OCI-LY1 (cell line): ENCODE results near the gene EML1.

ENCODE experiments used
- H2AFZ ChIP-seq: fragments of 200-600 bp; sonication (generic), shearing (Covaris generic); 2 replicates; pipeline ENCODE4 v1.6.0; 2014; ENCODE audit warnings: antibody characterized with exemption, mild to moderate bottlenecking, low read length
- H3F3A ChIP-seq: fragments of 200-600 bp; sonication (generic), shearing (Covaris generic); 2 replicates; pipeline ENCODE4 v1.6.0; 2014; ENCODE audit warnings: mild to moderate bottlenecking, antibody characterized with exemption, low read length, moderate library complexity; ENCODE audit not compliant: insufficient read depth
- H3K27ac ChIP-seq: fragments of 200-600 bp; sonication (generic); 2 replicates; pipeline ENCODE4 v1.5.1; 2014; ENCODE audit warnings: low read length, mixed run types, mild to moderate bottlenecking, low read depth; ENCODE audit not compliant: poor library complexity, severe bottlenecking
- H3K27me3 ChIP-seq: fragments of 200-600 bp; sonication (generic); 2 replicates; pipeline ENCODE4 v1.6.0; 2014; ENCODE audit warnings: antibody characterized with exemption, mild to moderate bottlenecking, low read length, moderate library complexity; ENCODE audit not compliant: insufficient read depth
- H3K36me3 ChIP-seq: fragments of 200-600 bp; sonication (generic); 2 replicates; pipeline ENCODE4 v1.6.1; 2014; ENCODE audit warnings: mild to moderate bottlenecking, antibody characterized with exemption, low read length, moderate library complexity, mixed read lengths; ENCODE audit not compliant: insufficient read depth
- H3K4me1 ChIP-seq: fragments of 200-600 bp; sonication (generic); 2 replicates; pipeline ENCODE4 v1.5.1; 2014; ENCODE audit warnings: mild to moderate bottlenecking, low read length, moderate library complexity; ENCODE audit not compliant: insufficient read depth, severe bottlenecking
- H3K4me2 ChIP-seq: fragments of 200-600 bp; sonication (generic), shearing (Covaris generic); 2 replicates; pipeline ENCODE4 v1.6.1; 2014; ENCODE audit warnings: low read length
- H3K4me3 ChIP-seq: fragments of 200-600 bp; sonication (generic); 2 replicates; pipeline ENCODE4 v1.5.1; 2014; ENCODE audit warnings: low read length, low read depth, mild to moderate bottlenecking, mixed read lengths; ENCODE audit not compliant: poor library complexity, severe bottlenecking
- H3K79me2 ChIP-seq: fragments of 200-600 bp; shearing (Covaris generic); 2 replicates; pipeline ENCODE4 v1.6.1; 2016; ENCODE audit warnings: mixed run types, low read length, mixed read lengths; ENCODE audit not compliant: insufficient read depth
- H3K9ac ChIP-seq: fragments of 200-600 bp; sonication (generic), shearing (Covaris generic); 2 replicates; pipeline ENCODE4 v1.6.1; 2014; ENCODE audit warnings: mild to moderate bottlenecking, low read length, mixed read lengths
- H3K9me2 ChIP-seq: fragments of 200-600 bp; sonication (generic), shearing (Covaris generic); 2 replicates; pipeline ENCODE4 v1.6.1; 2014; ENCODE audit warnings: low read depth, mild to moderate bottlenecking, low read length, mixed read lengths
- H3K9me3 ChIP-seq: fragments of 200-600 bp; shearing (Covaris generic); 2 replicates; pipeline ENCODE4 v1.6.1; 2014; ENCODE audit warnings: low read length, mixed read lengths
- H4K20me1 ChIP-seq: fragments of 200-600 bp; sonication (generic), shearing (Covaris generic); 2 replicates; pipeline ENCODE4 v1.6.0; 2016; ENCODE audit warnings: mild to moderate bottlenecking, low read length; ENCODE audit not compliant: insufficient read depth
- EZH2 ChIP-seq: fragments of 200-600 bp; sonication (generic), shearing (Covaris generic); IDR thresholded peaks from 2 replicates; pipeline ENCODE4 v1.8.0; 2017; ENCODE audit warnings: borderline replicate concordance, mixed run types, mild to moderate bottlenecking, antibody characterized with exemption, low read length, moderate library complexity, mixed read lengths
- TF ChIP-seq, protein P1 (sequence below): fragments of 200-600 bp; sonication (generic), shearing (Covaris generic); IDR thresholded peaks from 2 replicates; pipeline ENCODE4 v1.5.1; 2017; ENCODE audit warnings: mild to moderate bottlenecking, antibody characterized with exemption, low read length, moderate library complexity, mixed read lengths

Gene EML1

DNA sequence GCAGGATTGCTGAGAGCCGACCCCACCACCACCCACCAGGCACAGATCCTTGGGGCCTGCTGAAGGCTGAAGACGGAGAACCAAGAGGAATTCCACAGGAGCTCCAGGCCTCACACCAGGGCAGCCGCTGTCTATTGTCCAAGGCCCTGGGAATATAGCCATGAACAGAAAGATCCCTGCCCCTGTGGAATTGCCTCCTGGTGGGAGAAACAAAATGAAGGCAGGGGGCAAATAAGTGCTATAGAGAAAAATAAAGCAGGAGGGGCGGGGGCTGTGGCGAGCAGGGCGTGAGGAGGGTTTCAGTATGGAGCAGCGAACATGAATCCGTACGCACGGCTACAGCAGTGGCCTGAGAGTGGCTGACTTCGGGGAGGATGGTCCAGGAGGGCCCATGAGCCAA lies 96.1 kb downstream of the EML1 start:
- Histone ChIP-seq H3K9ac (no peak overlapping the region), H4K20me1 (no peaks in the 10 kb centered on the region), H3K4me3 (no peak overlapping the region), H3K4me1 (no peaks in the 10 kb centered on the region), H3K36me3 (no peaks in the 10 kb centered on the region), H3K27ac (no peak overlapping the region), H2AFZ (no peak overlapping the region), H3K9me3 (no peaks in the 10 kb centered on the region), H3K27me3 (no peaks in the 10 kb centered on the region), H3K4me2 (no peak overlapping the region), H3F3A (no peaks in the 10 kb centered on the region), H3K79me2 (no peaks in the 10 kb centered on the region), H3K9me2 (no peaks in the 10 kb centered on the region)
- no peak for TF ChIP-seq EZH2
- TF ChIP-seq, protein P1, sequence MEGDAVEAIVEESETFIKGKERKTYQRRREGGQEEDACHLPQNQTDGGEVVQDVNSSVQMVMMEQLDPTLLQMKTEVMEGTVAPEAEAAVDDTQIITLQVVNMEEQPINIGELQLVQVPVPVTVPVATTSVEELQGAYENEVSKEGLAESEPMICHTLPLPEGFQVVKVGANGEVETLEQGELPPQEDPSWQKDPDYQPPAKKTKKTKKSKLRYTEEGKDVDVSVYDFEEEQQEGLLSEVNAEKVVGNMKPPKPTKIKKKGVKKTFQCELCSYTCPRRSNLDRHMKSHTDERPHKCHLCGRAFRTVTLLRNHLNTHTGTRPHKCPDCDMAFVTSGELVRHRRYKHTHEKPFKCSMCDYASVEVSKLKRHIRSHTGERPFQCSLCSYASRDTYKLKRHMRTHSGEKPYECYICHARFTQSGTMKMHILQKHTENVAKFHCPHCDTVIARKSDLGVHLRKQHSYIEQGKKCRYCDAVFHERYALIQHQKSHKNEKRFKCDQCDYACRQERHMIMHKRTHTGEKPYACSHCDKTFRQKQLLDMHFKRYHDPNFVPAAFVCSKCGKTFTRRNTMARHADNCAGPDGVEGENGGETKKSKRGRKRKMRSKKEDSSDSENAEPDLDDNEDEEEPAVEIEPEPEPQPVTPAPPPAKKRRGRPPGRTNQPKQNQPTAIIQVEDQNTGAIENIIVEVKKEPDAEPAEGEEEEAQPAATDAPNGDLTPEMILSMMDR = no peak

DNA sequence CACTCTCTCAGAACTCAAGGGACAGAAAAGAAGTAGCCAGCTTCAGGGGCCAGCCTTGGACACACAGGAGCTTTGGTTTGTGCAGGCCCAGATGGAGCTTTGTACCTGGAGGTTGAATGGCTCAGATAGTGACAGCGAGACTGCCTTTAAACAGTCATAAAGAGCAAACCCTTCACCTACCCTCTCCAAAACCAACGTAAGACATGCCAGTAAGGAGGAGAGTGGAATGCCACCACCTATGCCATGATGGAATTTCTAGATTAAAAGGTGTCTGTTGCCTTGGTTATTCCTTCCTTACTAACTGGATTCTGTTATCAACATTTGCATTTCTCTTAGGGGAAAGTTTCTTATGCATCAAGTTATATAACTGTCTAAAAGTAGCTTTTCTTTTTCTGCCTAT lies 98.1 kb downstream of the EML1 start:
- H3F3A ChIP-seq = no peaks in the 10 kb centered on the region
- no peak overlapping the region for H3K27ac ChIP-seq
- no peaks in the 10 kb centered on the region for H4K20me1 ChIP-seq
- H3K36me3 ChIP-seq = no peaks in the 10 kb centered on the region
- H3K4me3 ChIP-seq = no peak overlapping the region
- H3K79me2 ChIP-seq = no peaks in the 10 kb centered on the region
- no peaks in the 10 kb centered on the region for H3K27me3 ChIP-seq
- no peak overlapping the region for H3K4me2 ChIP-seq
- no peaks in the 10 kb centered on the region for H3K9me3 ChIP-seq
- no peak for TF ChIP-seq EZH2
- TF ChIP-seq, protein P1 = no peak
- H3K9me2 ChIP-seq = no peaks in the 10 kb centered on the region
- H3K4me1 ChIP-seq = no peaks in the 10 kb centered on the region
- no peak overlapping the region for H2AFZ ChIP-seq
- no peak overlapping the region for H3K9ac ChIP-seq

GRCh38 chr14:99891900-99892299 lies 98.7 kb downstream of the EML1 start:
- H4K20me1 ChIP-seq = no peaks in the 10 kb centered on the region
- no peaks in the 10 kb centered on the region for H3K36me3 ChIP-seq
- H3K9ac ChIP-seq = no peak overlapping the region
- H3F3A ChIP-seq = no peaks in the 10 kb centered on the region
- no peak overlapping the region for H2AFZ ChIP-seq
- no peak overlapping the region for H3K27ac ChIP-seq
- no peaks in the 10 kb centered on the region for H3K79me2 ChIP-seq
- no peaks in the 10 kb centered on the region for H3K9me3 ChIP-seq
- H3K4me3 ChIP-seq = no peak overlapping the region
- H3K4me1 ChIP-seq = no peaks in the 10 kb centered on the region
- no peaks in the 10 kb centered on the region for H3K27me3 ChIP-seq
- TF ChIP-seq EZH2 = no peak
- TF ChIP-seq, protein P1 = no peak
- H3K4me2 ChIP-seq = no peak overlapping the region
- H3K9me2 ChIP-seq = no peaks in the 10 kb centered on the region
